HepG2 (cell line): ENCODE measurements around the gene SP6. TPM values are rescaled to one million over a fixed set of nuclear protein-coding genes. Genes with fewer than 3 reads are reported as not detected.

Experiments
- FOSL2 ChIP-seq: sonication (generic); formaldehyde crosslinking; IDR thresholded peaks from 2 replicates; pipeline ENCODE4 v1.4.0; 2020; ENCODE audit warnings: missing genetic modification reagents
- JUND ChIP-seq: sonication (generic); formaldehyde crosslinking; IDR thresholded peaks from 2 replicates; pipeline ENCODE4 v1.8.0; 2022; ENCODE audit warnings: mild to moderate bottlenecking, missing genetic modification reagents
- NCOA1 ChIP-seq: sonication (generic); formaldehyde crosslinking; IDR thresholded peaks from 2 replicates; pipeline ENCODE4 v1.9.0; 2021; ENCODE audit warnings: missing genetic modification reagents
- POLR2AphosphoS5 ChIP-seq: IDR thresholded peaks from 2 replicates; pipeline ENCODE4 v1.6.1; 2012; ENCODE audit warnings: low read depth, low read length
- RAD51 ChIP-seq: fragments of 450-650 bp; IDR thresholded peaks from 2 replicates; pipeline ENCODE4 v1.6.1; 2016; ENCODE audit warnings: borderline replicate concordance
- RBM22 ChIP-seq: fragments of 200-400 bp; formaldehyde crosslinking; optimal IDR thresholded peaks from 2 replicates; pipeline ENCODE3; 2017; ENCODE audit warnings: mild to moderate bottlenecking, low read length, moderate library complexity
- SMARCE1 ChIP-seq: fragments of 450-650 bp; IDR thresholded peaks from 2 replicates; pipeline ENCODE4 v1.6.1; 2017; ENCODE audit warnings: borderline replicate concordance
- SOX13 ChIP-seq, 3 experiments: fragments of 450-650 bp in 1 of 3; sonication (generic) in 1 of 3; formaldehyde crosslinking in 1 of 3; IDR thresholded peaks in 2 of 3; conservative IDR thresholded peaks in 1 of 3; 2 replicates each; pipeline versions ENCODE4 v1.5.0 to v1.6.1; 2016 to 2020; ENCODE audit warnings: antibody characterized with exemption in 1 of 3, mild to moderate bottlenecking in 1 of 3, missing compliant biosample characterization in 1 of 3, missing genetic modification reagents in 1 of 3, moderate library complexity in 1 of 3
- SOX6 ChIP-seq, 2 experiments: fragments of 450-650 bp in 1 of 2; sonication (generic) in 1 of 2; formaldehyde crosslinking in 1 of 2; IDR thresholded peaks; 2 replicates each; pipeline versions ENCODE4 v1.4.0 to v1.6.1; 2017 to 2020; ENCODE audit warnings: antibody characterized with exemption in 1 of 2, mild to moderate bottlenecking in 1 of 2, missing genetic modification reagents in 1 of 2
- ZNF598 ChIP-seq: sonication (generic); formaldehyde crosslinking; IDR thresholded peaks from 2 replicates; pipeline ENCODE4 v1.5.1; 2020; ENCODE audit warnings: mild to moderate bottlenecking, missing genetic modification reagents, borderline replicate concordance
- ZNF790 ChIP-seq: sonication (generic); formaldehyde crosslinking; IDR thresholded peaks from 2 replicates; pipeline ENCODE4 v1.8.0; 2022; ENCODE audit warnings: missing genetic modification reagents, mild to moderate bottlenecking, borderline replicate concordance
- ZNF83 ChIP-seq: sonication (generic); formaldehyde crosslinking; IDR thresholded peaks from 2 replicates; pipeline ENCODE4 v1.4.0; 2020; ENCODE audit warnings: missing genetic modification reagents, mild to moderate bottlenecking, borderline replicate concordance
- polyA plus RNA-seq, 8 experiments: library from polyadenylated mRNA; depleted of rRNA in 3 of 8; stranded (reverse) in 7 of 8; unstranded in 1 of 8; fragments of >200 nt; fragmentation: Illumina TruSeq in 4 of 8; extraction: Trizol in 4 of 8; gene quantifications; 2 replicates each; pipeline versions ENCODE4 v1.2.1 to v1.2.3, GENCODE V29; 2011 to 2016; ENCODE audit warnings: low read depth in 4 of 8, missing spikeins in 1 of 8, mixed read lengths in 1 of 8; ENCODE audit not compliant: insufficient read depth in 1 of 8
- total RNA-seq, 5 experiments: library from RNA; depleted of rRNA; stranded (reverse); fragments of >200 nt; fragmentation: Illumina TruSeq; extraction: Trizol; gene quantifications; 2 replicates each; pipeline ENCODE4 v1.2.3, GENCODE V29; 2016; ENCODE audit warnings: low read depth in 1 of 5
- TF ChIP-seq, protein P1 (sequence below): sonication (generic); formaldehyde crosslinking; IDR thresholded peaks from 2 replicates; pipeline ENCODE4 v1.9.0; 2021; ENCODE audit warnings: missing genetic modification reagents, mild to moderate bottlenecking, borderline replicate concordance
- TF ChIP-seq, protein P2 (sequence below): sonication (generic); formaldehyde crosslinking; IDR thresholded peaks from 2 replicates; pipeline ENCODE4 v1.5.1; 2020; ENCODE audit warnings: mild to moderate bottlenecking, missing genetic modification reagents
- TF ChIP-seq, protein P3 (sequence below): sonication (generic); formaldehyde crosslinking; conservative IDR thresholded peaks from 2 replicates; pipeline ENCODE4 v1.5.0; 2020; ENCODE audit warnings: missing genetic modification reagents
- TF ChIP-seq, protein P4 (sequence below): sonication (generic); formaldehyde crosslinking; IDR thresholded peaks from 2 replicates; pipeline ENCODE4 v1.5.1; 2020; ENCODE audit warnings: mild to moderate bottlenecking, missing genetic modification reagents, borderline replicate concordance
- TF ChIP-seq, protein P5 (sequence below): sonication (generic); formaldehyde crosslinking; IDR thresholded peaks from 2 replicates; pipeline ENCODE4 v1.4.0; 2020; ENCODE audit warnings: missing genetic modification reagents, borderline replicate concordance
- TF ChIP-seq, protein P6 (sequence below): IDR thresholded peaks from 2 replicates; pipeline ENCODE4 v1.6.1; 2018; ENCODE audit warnings: missing genetic modification reagents

The SP6 gene
- total and polyA plus RNA-seq, 2 of the 13 experiments (the other 11 are each of a cell fraction or from before 2014, with no cell fraction given): 0.07 TPM

DNA sequence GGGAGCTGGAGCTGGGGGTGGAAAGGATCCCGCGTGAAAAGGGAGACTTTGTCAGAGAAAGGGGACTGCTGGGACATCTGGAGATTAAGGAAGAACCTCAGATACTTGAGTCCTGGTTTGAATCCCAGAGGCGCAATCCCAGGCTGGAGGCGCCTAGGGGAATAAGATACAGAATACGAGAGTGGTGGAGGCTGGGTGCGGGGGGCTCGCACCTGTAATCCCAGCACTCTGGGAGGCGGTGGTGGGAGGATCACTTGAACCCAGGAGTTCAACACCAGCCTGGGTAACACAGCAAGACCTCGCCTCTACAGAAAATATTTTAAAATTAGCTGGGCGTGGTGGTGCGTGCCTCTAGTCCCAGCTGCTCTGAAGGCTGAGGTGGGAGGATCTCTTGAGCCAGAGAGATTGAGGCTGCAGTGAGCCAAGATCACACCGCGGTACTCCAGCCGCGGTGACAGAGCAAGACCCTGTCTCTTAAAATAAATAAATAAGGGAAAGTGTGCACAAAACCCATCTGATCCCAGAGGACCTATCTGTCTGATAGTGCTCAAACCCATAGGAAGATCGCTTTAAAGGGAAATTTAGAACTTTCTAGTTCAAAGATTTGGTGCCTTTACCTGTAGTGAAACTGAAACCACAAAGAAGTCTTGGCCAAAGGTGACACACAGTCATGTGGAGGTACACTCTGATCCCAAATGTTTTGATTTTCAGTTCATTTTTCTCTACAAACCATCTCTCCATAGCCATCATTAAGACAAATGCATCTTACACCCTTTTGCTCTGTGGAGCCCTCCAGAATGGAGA, 9.3 kb downstream of the SP6 start (continued):
- TF ChIP-seq, protein P1, sequence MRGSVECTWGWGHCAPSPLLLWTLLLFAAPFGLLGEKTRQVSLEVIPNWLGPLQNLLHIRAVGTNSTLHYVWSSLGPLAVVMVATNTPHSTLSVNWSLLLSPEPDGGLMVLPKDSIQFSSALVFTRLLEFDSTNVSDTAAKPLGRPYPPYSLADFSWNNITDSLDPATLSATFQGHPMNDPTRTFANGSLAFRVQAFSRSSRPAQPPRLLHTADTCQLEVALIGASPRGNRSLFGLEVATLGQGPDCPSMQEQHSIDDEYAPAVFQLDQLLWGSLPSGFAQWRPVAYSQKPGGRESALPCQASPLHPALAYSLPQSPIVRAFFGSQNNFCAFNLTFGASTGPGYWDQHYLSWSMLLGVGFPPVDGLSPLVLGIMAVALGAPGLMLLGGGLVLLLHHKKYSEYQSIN (CRISPR knock-in tag): no peak
- TF ChIP-seq ZNF790 (CRISPR knock-in tag) (no peak), ZNF83 (CRISPR knock-in tag) (no peak), JUND (CRISPR knock-in tag) (no peak), FOSL2 (CRISPR knock-in tag) (no peak), NCOA1 (CRISPR knock-in tag) (0 out of 2 replicates have a peak, but pooled peaks have one; percentile 4), POLR2AphosphoS5 (no peak), SOX13 (IDR thresholded peaks at IDR 0.05) (no peak), SOX13 (CRISPR knock-in tag; conservative IDR thresholded peaks at IDR 0.05 in 1 of 2, IDR thresholded peaks at IDR 0.05 in 1 of 2) (no peak; a peak in 1 of 4 replicates), RBM22 (no peak), SOX6 (IDR thresholded peaks at IDR 0.05) (no peak), SOX6 (CRISPR knock-in tag; IDR thresholded peaks at IDR 0.05) (no peak), SMARCE1 (no peak), ZNF598 (peak; percentile 2; the same call in 1 of the 2 replicates), RAD51 (no peak)
- TF ChIP-seq, protein P2, sequence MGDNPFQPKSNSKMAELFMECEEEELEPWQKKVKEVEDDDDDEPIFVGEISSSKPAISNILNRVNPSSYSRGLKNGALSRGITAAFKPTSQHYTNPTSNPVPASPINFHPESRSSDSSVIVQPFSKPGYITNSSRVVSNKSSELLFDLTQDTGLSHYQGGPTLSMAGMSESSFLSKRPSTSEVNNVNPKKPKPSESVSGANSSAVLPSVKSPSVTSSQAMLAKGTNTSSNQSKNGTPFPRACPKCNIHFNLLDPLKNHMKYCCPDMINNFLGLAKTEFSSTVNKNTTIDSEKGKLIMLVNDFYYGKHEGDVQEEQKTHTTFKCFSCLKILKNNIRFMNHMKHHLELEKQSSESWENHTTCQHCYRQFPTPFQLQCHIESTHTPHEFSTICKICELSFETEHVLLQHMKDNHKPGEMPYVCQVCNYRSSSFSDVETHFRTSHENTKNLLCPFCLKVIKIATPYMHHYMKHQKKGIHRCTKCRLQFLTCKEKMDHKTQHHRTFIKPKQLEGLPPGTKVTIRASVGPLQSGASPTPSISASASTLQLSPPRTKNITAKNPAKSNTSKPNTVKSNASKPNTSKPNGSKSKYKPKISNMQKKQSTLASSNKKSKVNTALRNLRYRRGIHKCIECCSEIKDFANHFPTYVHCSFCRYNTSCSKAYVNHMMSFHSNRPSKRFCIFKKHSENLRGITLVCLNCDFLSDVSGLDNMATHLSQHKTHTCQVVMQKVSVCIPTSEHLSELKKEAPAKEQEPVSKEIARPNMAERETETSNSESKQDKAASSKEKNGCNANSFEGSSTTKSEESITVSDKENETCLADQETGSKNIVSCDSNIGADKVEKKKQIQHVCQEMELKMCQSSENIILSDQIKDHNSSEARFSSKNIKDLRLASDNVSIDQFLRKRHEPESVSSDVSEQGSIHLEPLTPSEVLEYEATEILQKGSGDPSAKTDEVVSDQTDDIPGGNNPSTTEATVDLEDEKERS (CRISPR knock-in tag): no peak
- TF ChIP-seq, protein P3, sequence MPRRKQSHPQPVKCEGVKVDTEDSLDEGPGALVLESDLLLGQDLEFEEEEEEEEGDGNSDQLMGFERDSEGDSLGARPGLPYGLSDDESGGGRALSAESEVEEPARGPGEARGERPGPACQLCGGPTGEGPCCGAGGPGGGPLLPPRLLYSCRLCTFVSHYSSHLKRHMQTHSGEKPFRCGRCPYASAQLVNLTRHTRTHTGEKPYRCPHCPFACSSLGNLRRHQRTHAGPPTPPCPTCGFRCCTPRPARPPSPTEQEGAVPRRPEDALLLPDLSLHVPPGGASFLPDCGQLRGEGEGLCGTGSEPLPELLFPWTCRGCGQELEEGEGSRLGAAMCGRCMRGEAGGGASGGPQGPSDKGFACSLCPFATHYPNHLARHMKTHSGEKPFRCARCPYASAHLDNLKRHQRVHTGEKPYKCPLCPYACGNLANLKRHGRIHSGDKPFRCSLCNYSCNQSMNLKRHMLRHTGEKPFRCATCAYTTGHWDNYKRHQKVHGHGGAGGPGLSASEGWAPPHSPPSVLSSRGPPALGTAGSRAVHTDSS: no peak
- TF ChIP-seq, protein P4, sequence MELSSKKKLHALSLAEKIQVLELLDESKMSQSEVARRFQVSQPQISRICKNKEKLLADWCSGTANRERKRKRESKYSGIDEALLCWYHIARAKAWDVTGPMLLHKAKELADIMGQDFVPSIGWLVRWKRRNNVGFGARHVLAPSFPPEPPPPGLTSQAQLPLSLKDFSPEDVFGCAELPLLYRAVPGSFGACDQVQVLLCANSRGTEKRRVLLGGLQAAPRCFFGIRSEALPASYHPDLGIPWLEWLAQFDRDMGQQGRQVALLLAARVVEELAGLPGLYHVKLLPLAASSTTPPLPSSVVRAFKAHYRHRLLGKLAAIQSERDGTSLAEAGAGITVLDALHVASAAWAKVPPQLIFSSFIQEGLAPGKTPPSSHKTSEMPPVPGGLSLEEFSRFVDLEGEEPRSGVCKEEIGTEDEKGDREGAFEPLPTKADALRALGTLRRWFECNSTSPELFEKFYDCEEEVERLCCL (CRISPR knock-in tag): no peak
- TF ChIP-seq, protein P5, sequence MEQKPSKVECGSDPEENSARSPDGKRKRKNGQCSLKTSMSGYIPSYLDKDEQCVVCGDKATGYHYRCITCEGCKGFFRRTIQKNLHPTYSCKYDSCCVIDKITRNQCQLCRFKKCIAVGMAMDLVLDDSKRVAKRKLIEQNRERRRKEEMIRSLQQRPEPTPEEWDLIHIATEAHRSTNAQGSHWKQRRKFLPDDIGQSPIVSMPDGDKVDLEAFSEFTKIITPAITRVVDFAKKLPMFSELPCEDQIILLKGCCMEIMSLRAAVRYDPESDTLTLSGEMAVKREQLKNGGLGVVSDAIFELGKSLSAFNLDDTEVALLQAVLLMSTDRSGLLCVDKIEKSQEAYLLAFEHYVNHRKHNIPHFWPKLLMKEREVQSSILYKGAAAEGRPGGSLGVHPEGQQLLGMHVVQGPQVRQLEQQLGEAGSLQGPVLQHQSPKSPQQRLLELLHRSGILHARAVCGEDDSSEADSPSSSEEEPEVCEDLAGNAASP (CRISPR knock-in tag): no peak
- TF ChIP-seq, protein P6, sequence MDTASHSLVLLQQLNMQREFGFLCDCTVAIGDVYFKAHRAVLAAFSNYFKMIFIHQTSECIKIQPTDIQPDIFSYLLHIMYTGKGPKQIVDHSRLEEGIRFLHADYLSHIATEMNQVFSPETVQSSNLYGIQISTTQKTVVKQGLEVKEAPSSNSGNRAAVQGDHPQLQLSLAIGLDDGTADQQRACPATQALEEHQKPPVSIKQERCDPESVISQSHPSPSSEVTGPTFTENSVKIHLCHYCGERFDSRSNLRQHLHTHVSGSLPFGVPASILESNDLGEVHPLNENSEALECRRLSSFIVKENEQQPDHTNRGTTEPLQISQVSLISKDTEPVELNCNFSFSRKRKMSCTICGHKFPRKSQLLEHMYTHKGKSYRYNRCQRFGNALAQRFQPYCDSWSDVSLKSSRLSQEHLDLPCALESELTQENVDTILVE: peak; percentile 8; the same call in 1 of the 2 replicates
